BLaER1 treated with 17β-estradiol and CSF1 and Interleukin-3, amounts not matched to agents 10 nM and 100 nM (cell line): Measurements from ENCODE around the gene PANX1.

Experiments used
- H3K27ac ChIP-seq, 11 experiments: shearing (Covaris generic); formaldehyde crosslinking; 2 replicates each; pipeline ENCODE4 v1.8.1; 2022
- H3K27me3 ChIP-seq, 11 experiments: shearing (Covaris generic); formaldehyde crosslinking; 2 replicates each; pipeline ENCODE4 v1.8.1; 2022
- H3K36me3 ChIP-seq, 11 experiments: shearing (Covaris generic); formaldehyde crosslinking; 2 replicates each; pipeline ENCODE4 v1.8.1; 2022
- H3K4me1 ChIP-seq, 10 experiments: shearing (Covaris generic); formaldehyde crosslinking; 2 replicates each; pipeline ENCODE4 v1.8.1; 2022
- H3K4me2 ChIP-seq, 11 experiments: shearing (Covaris generic); formaldehyde crosslinking; 2 replicates each; pipeline ENCODE4 v1.8.1; 2022
- H3K4me3 ChIP-seq, 10 experiments: shearing (Covaris generic); formaldehyde crosslinking; 2 replicates each; pipeline ENCODE4 v1.8.1; 2022
- H3K9ac ChIP-seq, 11 experiments: shearing (Covaris generic); formaldehyde crosslinking; 2 replicates each; pipeline ENCODE4 v1.8.1; 2022
- H3K9me3 ChIP-seq, 11 experiments: shearing (Covaris generic); formaldehyde crosslinking; replicated peaks in 1 of 11; 2 replicates each; pipeline ENCODE4 v1.8.1; 2022
- H4K20me1 ChIP-seq, 11 experiments: shearing (Covaris generic); formaldehyde crosslinking; 2 replicates each; pipeline ENCODE4 v1.8.1; 2022
- Cebpa-rat ChIP-seq, 11 experiments: shearing (Covaris generic); IDR thresholded peaks; 2 replicates each; pipeline ENCODE4 v1.8.1; 2022

PANX1 gene

DNA sequence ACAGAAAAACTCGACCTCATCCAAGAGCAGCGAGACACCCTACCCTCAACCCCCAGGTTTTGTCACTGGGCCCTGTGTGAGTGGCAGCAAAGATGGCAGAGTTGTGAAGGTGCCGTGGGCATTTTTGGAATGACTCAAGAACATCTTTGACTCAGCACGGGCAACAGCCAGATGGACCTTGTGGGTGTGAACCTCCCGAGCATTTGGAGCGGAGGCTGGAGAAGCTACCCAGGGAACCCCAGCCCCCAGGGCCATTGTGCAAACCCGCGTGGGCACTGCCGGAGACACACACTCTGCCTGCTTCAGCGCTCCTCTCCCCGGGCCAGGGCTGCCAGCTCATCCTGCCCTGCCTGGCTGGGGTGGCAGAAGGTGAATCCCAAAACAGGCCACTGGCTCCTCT is 66.1 kb downstream of the PANX1 start:
- Histone ChIP-seq H3K27me3 (no peaks in the 10 kb centered on the region), H4K20me1 (no peaks in the 10 kb centered on the region; a peak in 1 of 22 replicates), H3K4me1 (peaks cover 0 to 6% (median 0%) of the 10 kb centered on the region in 10 experiments; a peak in 1 of 20 replicates), H3K36me3 (no peaks in the 10 kb centered on the region; a peak in 1 of 22 replicates), H3K9me3 (peaks cover 0 to 10% (median 0%) of the 10 kb centered on the region in 11 experiments; a peak in 3 of 22 replicates), H3K4me3 (no peak overlapping the region), H3K9ac (no peak overlapping the region), H3K27ac (no peak overlapping the region), H3K4me2 (no peak overlapping the region)
- TF ChIP-seq Cebpa-rat (IDR thresholded peaks at IDR 0.05): no peak

DNA sequence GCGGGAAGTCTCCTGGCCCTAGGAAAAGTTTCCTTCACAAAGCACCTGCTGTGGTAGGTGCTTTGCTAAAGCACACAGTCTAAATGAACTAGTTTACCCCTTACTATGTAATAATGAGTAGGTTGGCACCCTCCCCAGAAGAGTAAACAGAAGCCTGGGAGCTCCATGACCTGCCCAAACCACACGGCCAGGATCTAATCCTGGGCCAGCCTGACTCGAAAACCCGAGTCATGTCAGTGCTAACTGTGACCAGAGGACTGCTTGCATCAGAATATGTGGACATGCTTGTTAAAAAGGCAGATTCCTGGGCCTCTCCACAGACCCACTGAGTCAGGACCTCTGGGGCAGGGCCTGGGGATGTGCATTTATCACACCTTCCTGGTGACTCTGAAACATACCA is 67.7 kb downstream of the PANX1 start:
- Histone ChIP-seq H3K4me3 (no peak overlapping the region), H3K9me3 (peaks cover 0 to 10% (median 0%) of the 10 kb centered on the region in 11 experiments; a peak in 3 of 22 replicates), H3K36me3 (no peaks in the 10 kb centered on the region; a peak in 1 of 22 replicates), H3K27ac (no peak overlapping the region), H3K9ac (no peak overlapping the region), H4K20me1 (no peaks in the 10 kb centered on the region; a peak in 1 of 22 replicates), H3K4me1 (peaks cover 0 to 12% (median 6%) of the 10 kb centered on the region in 10 experiments; a peak in 6 of 20 replicates), H3K4me2 (no peak overlapping the region), H3K27me3 (no peaks in the 10 kb centered on the region)
- TF ChIP-seq Cebpa-rat (IDR thresholded peaks at IDR 0.05): no peak

DNA sequence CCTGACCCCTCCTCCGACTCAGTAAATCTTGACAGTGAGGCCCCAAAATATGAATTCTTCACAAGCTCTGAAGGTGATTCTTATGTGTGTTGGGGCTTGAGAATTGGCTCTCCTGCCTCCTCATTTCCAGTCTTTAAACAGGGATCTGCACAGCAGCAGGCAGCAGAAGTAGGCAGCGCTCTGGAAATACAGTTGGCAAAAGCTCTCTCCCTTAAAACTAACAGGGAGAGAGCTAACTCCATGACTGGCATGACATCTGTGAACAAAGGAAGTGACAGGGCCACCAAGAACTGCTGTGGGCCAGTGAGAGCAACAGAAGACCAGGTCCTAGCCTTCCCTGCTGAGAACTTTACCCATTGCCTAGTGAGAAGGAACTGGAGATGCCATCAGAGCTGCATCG is 70.1 kb downstream of the PANX1 start:
- Histone ChIP-seq H3K4me2 (no peak overlapping the region), H4K20me1 (no peaks in the 10 kb centered on the region; a peak in 1 of 22 replicates), H3K27me3 (no peaks in the 10 kb centered on the region), H3K36me3 (no peaks in the 10 kb centered on the region; a peak in 1 of 22 replicates), H3K27ac (no peak overlapping the region), H3K4me3 (no peak overlapping the region), H3K9me3 (peaks cover 0 to 10% (median 0%) of the 10 kb centered on the region in 11 experiments; a peak in 3 of 22 replicates), H3K4me1 (peaks cover 0 to 12% (median 6%) of the 10 kb centered on the region in 10 experiments; a peak in 6 of 20 replicates), H3K9ac (no peak overlapping the region)
- no peak for TF ChIP-seq Cebpa-rat (IDR thresholded peaks at IDR 0.05)

DNA sequence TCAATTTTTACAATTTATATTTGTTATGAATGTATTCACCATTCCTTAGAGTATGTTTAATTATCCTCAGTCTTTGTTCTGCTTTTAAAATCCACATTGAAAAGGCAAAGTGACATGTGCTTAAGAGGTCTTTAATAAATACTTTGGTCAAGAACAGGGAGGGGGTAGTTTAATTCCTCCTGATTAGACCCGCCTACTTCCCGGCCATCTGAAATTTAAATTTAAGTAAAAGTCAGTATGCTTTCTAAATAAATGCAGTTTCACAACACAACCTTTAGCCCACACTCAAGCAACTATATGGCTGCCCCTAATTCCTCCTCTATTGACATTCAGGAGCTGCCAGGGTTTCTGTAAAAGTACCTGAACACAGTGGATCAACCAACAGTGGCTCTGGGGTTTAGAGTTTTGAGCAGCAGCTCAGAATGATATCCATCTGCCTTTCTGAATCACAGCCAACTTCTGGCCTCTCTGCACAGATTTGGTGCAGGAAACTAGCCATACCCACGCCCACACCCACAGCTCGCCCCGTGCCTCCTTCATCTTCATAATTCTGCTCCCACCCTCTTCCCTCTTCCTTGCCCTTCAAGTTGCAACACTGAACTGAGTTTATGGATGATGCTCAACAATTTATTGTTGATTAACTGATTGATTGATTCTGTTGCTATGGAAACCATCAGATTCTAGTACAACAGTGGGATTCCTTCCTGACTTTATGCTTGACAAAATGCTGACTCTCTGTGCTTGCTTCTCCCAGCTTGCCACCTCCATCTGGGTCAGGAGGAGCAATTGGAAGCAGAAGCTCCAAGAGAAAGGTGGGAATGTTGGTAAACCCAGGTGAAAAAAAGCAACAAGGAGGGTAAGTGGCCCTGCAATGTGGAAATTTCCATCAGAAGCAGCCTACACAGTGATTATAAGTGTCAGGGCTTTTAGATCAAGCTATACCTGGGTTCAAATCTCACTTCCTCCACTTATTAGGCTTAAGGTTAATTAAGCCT is 70.8 kb downstream of the PANX1 start:
- Histone ChIP-seq H3K36me3 (no peaks in the 10 kb centered on the region; a peak in 1 of 22 replicates), H3K9me3 (peaks cover 0 to 10% (median 0%) of the 10 kb centered on the region in 11 experiments; a peak in 3 of 22 replicates), H3K4me2 (no peak overlapping the region), H4K20me1 (no peaks in the 10 kb centered on the region; a peak in 1 of 22 replicates), H3K27me3 (no peaks in the 10 kb centered on the region), H3K4me1 (peaks cover 0 to 12% (median 6%) of the 10 kb centered on the region in 10 experiments; a peak in 6 of 20 replicates), H3K4me3 (no peak overlapping the region), H3K9ac (no peak overlapping the region), H3K27ac (no peak overlapping the region)
- TF ChIP-seq Cebpa-rat (IDR thresholded peaks at IDR 0.05): no peak

DNA sequence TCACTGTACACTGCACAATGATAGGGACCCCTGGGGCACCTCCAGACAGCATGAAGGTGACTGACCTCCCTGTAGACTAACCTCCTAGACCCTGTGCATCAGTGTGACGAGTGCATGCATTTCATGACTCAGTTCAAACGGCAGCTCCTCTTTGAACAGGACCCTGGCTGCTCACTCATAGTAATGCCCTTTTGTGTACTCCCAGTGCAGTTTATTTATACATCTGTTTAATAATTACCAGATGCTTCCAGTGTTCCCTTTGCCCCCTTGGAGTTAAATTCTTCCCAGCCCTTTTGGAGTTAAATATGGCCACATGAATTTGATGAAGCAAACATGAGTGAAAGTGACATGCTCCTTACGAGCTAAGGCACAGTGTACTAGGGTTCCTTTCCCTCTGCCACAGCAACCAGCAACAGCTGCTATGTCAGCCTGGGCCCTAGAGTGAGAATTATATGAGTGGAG is 72.4 kb downstream of the PANX1 start:
- Histone ChIP-seq H3K9ac (no peak overlapping the region), H3K4me2 (peak overlapping the region in 1 of 11 experiments; percentile 41; a peak in 3 of 22 replicates), H3K27ac (no peak overlapping the region), H3K9me3 (peaks cover 0 to 10% (median 0%) of the 10 kb centered on the region in 11 experiments; a peak in 3 of 22 replicates), H3K36me3 (no peaks in the 10 kb centered on the region), H4K20me1 (no peaks in the 10 kb centered on the region; a peak in 1 of 22 replicates), H3K4me3 (no peak overlapping the region), H3K27me3 (no peaks in the 10 kb centered on the region), H3K4me1 (peaks cover 0 to 12% (median 6%) of the 10 kb centered on the region in 10 experiments; a peak in 6 of 20 replicates)
- no peak for TF ChIP-seq Cebpa-rat (IDR thresholded peaks at IDR 0.05)

DNA sequence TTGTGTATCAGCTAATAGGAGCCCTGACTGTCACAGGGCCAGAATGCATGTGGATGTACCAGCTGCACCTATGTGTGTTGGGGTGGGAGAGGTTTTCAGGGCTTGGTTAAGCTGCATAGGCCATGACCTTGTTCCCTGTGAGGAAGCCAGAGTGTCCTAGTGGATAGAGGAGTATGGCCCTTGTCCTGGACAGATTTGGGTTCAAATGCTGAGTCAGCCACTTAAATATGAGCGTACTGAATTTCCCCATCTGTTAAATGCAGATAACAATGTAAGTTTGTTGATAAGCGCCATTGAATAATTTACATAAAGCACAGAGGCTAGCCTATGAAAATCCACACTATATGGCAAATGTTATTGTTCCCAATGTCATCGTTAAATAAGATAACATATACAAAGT is 74.4 kb downstream of the PANX1 start:
- Histone ChIP-seq H3K36me3 (no peaks in the 10 kb centered on the region), H3K4me2 (no peak overlapping the region), H3K27me3 (no peaks in the 10 kb centered on the region), H4K20me1 (no peaks in the 10 kb centered on the region; a peak in 1 of 22 replicates), H3K9ac (no peak overlapping the region), H3K9me3 (peaks cover 0 to 6% (median 0%) of the 10 kb centered on the region in 11 experiments; a peak in 2 of 22 replicates), H3K27ac (no peak overlapping the region), H3K4me3 (no peak overlapping the region), H3K4me1 (peaks cover 0 to 8% (median 5%) of the 10 kb centered on the region in 10 experiments; a peak in 5 of 20 replicates)
- no peak for TF ChIP-seq Cebpa-rat (IDR thresholded peaks at IDR 0.05)

DNA sequence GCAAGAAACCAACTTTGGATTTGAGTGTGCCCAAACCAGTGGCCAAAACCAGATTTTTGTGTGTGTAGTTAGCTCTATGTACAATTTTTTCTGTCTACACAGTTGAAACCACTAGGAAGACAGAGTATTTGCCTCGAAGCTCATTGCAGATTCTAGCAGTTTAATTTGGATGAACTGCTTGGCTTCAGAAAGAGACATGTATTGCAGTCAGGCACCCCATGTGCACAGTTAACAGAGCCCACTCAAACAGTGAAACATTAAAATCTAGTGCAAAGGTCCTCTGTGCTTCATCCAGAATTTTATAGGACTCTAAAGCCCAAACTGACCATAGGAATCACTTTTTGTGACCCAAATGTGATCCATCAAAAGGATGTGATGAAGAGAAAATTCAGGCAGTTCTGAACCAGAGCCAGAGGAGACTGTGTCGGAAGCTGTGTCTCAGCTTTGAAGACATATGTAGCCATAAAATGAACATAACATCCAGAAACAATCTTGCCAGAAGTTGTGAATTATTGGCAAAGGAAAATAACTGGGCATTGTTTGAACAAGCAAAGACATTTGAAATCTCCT is 82.7 kb downstream of the PANX1 start:
- no peaks in the 10 kb centered on the region for H3K36me3 ChIP-seq
- H3K9me3 ChIP-seq: peaks cover 0 to 10% (median 0%) of the 10 kb centered on the region in 11 experiments; a peak in 9 of 22 replicates
- no peak overlapping the region for H3K9ac ChIP-seq
- H3K4me2 ChIP-seq: peak overlapping the region in 1 of 11 experiments; percentile 16; a peak in 1 of 22 replicates
- TF ChIP-seq Cebpa-rat (IDR thresholded peaks at IDR 0.05): no peak
- H3K4me3 ChIP-seq: no peak overlapping the region
- peaks cover 0 to 12% (median 0%) of the 10 kb centered on the region in 10 experiments; a peak in 2 of 20 replicates for H3K4me1 ChIP-seq
- H4K20me1 ChIP-seq: no peaks in the 10 kb centered on the region
- no peak overlapping the region for H3K27ac ChIP-seq
- H3K27me3 ChIP-seq: no peaks in the 10 kb centered on the region

DNA sequence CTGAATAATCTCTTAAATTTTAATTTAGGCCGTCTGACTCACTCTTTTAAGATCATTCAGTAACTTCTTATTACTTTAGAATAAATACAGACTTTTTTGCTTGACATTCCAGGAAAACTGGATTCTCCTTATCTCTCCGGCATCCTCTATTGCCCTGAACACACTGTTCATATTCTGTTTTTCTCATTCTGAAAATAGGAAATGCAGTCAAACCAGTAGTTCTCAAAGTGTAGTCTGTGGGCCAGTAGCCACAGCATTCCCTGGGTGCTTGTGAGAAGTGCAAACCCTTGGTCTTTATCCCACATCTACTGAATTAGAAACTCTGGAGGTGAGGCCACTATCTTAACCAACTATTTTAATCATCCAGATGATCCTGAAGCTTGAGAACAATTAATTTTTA is 84.3 kb downstream of the PANX1 start:
- no peak overlapping the region for H3K27ac ChIP-seq
- peaks cover 2 to 14% (median 2%) of the 10 kb centered on the region in 10 experiments for H3K4me1 ChIP-seq
- TF ChIP-seq Cebpa-rat (IDR thresholded peaks at IDR 0.05): no peak
- H3K9me3 ChIP-seq: peaks cover 0 to 21% (median 11%) of the 10 kb centered on the region in 11 experiments; a peak in 14 of 22 replicates
- no peak overlapping the region for H3K4me2 ChIP-seq
- no peak overlapping the region for H3K9ac ChIP-seq
- H3K4me3 ChIP-seq: no peak overlapping the region
- no peaks in the 10 kb centered on the region for H3K27me3 ChIP-seq
- H3K36me3 ChIP-seq: no peaks in the 10 kb centered on the region
- H4K20me1 ChIP-seq: no peaks in the 10 kb centered on the region
